ENCODE results near the gene INHBB.
"Not testable (repeated sequence)": the region's sequence is repeated elsewhere in the genome, so short reads cannot be mapped to it uniquely, and the experiment has no call there.

Gene INHBB

GRCh38 chr2:120385355-120386127 is 39.6 kb downstream of the INHBB start:
- H3K4me3 ChIP-seq (ENCODE audit: low read depth, low read length), result no peak overlapping the region

GRCh38 chr2:120388222-120389035 is 42.5 kb downstream of the INHBB start:
- no peak overlapping the region for H3K4me3 ChIP-seq (ENCODE audit: low read depth, low read length)
- no peak for TF ChIP-seq CTCF (IDR thresholded peaks at IDR 0.05; ENCODE audit: borderline replicate concordance, insufficient read depth, low read depth, low read length)

More at GRCh38 chr2:120385355-120386127, 39.6 kb downstream of the INHBB start:
- no peak for TF ChIP-seq CTCF (IDR thresholded peaks at IDR 0.05; ENCODE audit: borderline replicate concordance, insufficient read depth, low read depth, low read length)

- no peak for TF ChIP-seq CTCF (IDR thresholded peaks at IDR 0.05; ENCODE audit: borderline replicate concordance, insufficient read depth, low read depth, low read length)
- H3K4me3 ChIP-seq (ENCODE audit: low read depth, low read length), result no peak overlapping the region
Observed at GRCh38 chr2:120389036-120389391, 43.1 kb downstream of the INHBB start.

GRCh38 chr2:120390381-120391055 is 44.6 kb downstream of the INHBB start:
- no peak overlapping the region for H3K4me3 ChIP-seq (ENCODE audit: low read depth, low read length)
- TF ChIP-seq CTCF (IDR thresholded peaks at IDR 0.05; ENCODE audit: borderline replicate concordance, insufficient read depth, low read depth, low read length), result no peak

- H3K4me3 ChIP-seq (ENCODE audit: low read depth, low read length), result not testable (repeated sequence)
Observed at GRCh38 chr2:120391382-120391781, 45.4 kb downstream of the INHBB start.

- H3K4me3 ChIP-seq (ENCODE audit: low read depth, low read length), result no peak overlapping the region
- no peak for TF ChIP-seq CTCF (IDR thresholded peaks at IDR 0.05; ENCODE audit: borderline replicate concordance, insufficient read depth, low read depth, low read length)
Observed at GRCh38 chr2:120391911-120392665, 46.2 kb downstream of the INHBB start.

- TF ChIP-seq CTCF (IDR thresholded peaks at IDR 0.05; ENCODE audit: borderline replicate concordance, insufficient read depth, low read depth, low read length), result no peak
- no peak overlapping the region for H3K4me3 ChIP-seq (ENCODE audit: low read depth, low read length)
Observed at GRCh38 chr2:120392923-120393322, 47.0 kb downstream of the INHBB start.

All from GM12875 (cell line).